Right lobe of liver (tissue), 4 donors: Measurements from ENCODE around the gene TRAF3.

ENCODE experiments used
- CTCF ChIP-seq, 4 donors: fragments of 200-600 bp in 3 of 4; fragments of 450-650 bp in 1 of 4; IDR thresholded peaks; one replicate each; pipeline versions ENCODE4 v1.5.1 to v1.8.0; 2016 to 2022; ENCODE audit warnings: antibody characterized with exemption in 4 of 4, mild to moderate bottlenecking in 2 of 4
- POLR2A ChIP-seq: fragments of 450-650 bp; IDR thresholded peaks from one replicate; pipeline ENCODE4 v1.6.1; 2017; ENCODE audit warnings: antibody characterized with exemption, mild to moderate bottlenecking
- donor health status: DM: no; HTN: no; CAD: no.
- donor health status: DM: no; HTN: no; CAD: no.
- donor health status: DM: no; HTN: yes; CAD: no.

- TF ChIP-seq CTCF (IDR thresholded peaks at IDR 0.05) (no peak), POLR2A (no peak)
Measured at GRCh38 chr14:102805371-102805891, 28.2 kb downstream of the TRAF3 start.
